ENCODE data around the gene SRL.

Gene SRL

GRCh38 chr16:4184038-4184702 lies 57.7 kb downstream of the SRL start:
- H3K4me3 ChIP-seq (ENCODE audit: low read length): peak overlapping the region; percentile 69; the same call in 1 of the 2 replicates
- TF ChIP-seq ZNF274 (IDR thresholded peaks at IDR 0.05; ENCODE audit: low read depth, low read length): no peak

- no peak for TF ChIP-seq ZNF274 (IDR thresholded peaks at IDR 0.05; ENCODE audit: low read depth, low read length)
- peak overlapping the region; percentile 69; the same call in 1 of the 2 replicates for H3K4me3 ChIP-seq (ENCODE audit: low read length)
These were observed 58.4 kb downstream of the SRL start for GRCh38 chr16:4183237-4184037.

DNA sequence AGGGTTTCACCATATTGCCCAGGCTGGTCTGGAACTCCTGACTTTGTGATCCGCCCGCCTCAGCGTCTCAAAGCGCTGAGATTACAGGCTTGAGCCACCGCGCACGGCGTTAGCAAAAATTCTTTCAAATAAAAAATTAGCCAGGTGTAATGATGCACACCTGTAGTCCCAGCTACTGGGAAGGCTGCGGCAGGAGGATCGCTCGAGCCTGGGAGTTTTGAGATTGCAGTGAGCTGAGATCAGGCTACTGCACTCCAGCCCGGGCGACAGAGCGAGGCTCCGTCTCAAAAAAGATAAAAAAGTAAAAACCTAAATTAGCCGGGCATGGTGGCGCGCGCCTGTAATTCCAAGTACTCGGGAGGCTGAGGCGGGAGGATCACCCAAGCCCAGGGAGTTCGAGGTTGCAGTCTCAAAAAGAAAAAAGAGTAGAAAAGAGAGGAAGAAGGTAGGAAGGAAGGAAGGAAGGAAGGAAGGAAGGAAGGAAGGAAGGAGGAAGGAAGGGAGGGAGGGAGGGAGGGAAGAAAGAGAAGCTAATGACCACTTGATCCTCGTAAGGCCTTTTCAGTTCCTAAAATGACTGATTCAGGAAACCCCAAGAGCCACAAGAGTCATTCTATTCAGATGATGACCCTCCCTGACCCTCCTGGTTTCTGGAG lies 59.2 kb downstream of the SRL start:
- H3K4me3 ChIP-seq (ENCODE audit: low read length): peak overlapping the region; percentile 69; the same call in 1 of the 2 replicates
- TF ChIP-seq ZNF274 (IDR thresholded peaks at IDR 0.05; ENCODE audit: low read depth, low read length): no peak

DNA sequence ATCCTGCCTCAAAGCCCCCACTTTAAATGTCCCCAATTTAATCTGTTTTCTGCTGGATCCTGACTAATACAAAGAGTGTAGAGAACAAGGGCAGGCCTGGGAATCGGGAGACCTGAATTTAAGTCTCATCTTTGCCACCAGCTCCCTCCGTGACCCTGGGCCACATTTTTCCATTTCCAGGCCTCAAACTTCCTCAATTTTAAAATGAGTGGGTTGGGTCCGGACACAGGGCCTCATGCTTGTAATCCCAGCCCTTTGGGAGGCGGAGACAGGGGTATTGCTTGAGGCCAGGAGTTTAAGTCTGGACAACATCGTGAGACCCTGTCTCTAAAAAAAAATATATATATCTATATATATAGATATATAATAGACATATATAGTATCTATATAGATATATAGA lies 61.4 kb downstream of the SRL start:
- no peak overlapping the region for H3K4me3 ChIP-seq (ENCODE audit: low read length)
- no peak for TF ChIP-seq ZNF274 (IDR thresholded peaks at IDR 0.05; ENCODE audit: low read depth, low read length)

GRCh38 chr16:4179763-4180260 lies 62.1 kb downstream of the SRL start:
- TF ChIP-seq ZNF274 (IDR thresholded peaks at IDR 0.05; ENCODE audit: low read depth, low read length): no peak
- H3K4me3 ChIP-seq (ENCODE audit: low read length): no peak overlapping the region

DNA sequence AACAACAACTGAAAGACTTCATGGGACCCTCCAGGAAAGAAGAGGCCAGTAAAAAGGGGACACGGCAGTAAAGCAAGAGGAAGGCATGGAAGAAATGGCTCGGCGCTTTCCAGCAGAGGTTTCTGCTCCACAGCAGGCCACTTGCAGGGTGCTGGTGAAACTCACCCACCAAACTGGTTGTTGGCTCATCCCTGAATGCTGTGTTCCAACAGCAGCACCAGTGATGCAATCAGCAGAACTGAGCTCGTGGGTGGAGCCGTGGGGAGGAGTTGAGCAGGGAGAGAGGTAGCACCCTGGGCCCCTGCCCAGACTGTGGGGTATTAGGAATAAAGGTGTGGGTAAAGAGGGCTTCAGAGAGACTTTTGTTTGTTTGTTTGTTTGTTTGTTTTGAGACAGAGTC lies 62.9 kb downstream of the SRL start:
- TF ChIP-seq ZNF274 (IDR thresholded peaks at IDR 0.05; ENCODE audit: low read depth, low read length): no peak
- H3K4me3 ChIP-seq (ENCODE audit: low read length): no peak overlapping the region

DNA sequence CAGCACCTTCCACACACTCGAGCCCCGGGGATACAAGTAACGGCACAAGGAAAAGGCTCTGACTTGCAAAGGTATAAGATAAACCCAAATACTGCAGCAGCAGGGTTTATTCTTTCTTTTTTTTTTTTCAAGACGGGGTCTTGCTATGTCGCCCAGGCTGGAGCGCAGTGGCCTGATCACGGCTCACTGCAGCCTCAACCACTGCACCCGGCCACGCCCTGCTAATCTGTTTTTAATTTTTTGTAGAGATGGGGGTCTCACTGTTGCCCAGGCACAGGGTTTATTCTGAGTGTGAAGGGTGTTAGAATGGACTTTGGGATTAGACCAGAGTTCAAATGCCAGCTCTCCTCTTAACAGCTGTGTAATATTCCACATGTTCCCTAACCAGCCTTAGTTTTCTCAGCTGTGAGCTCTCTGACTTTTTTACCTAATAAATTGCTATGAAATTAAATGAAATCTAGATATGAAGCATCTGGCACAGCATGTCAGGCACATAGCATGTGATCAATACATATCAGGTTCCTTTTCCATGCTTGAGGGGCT lies 63.3 kb downstream of the SRL start:
- TF ChIP-seq ZNF274 (IDR thresholded peaks at IDR 0.05; ENCODE audit: low read depth, low read length): no peak
- no peak overlapping the region for H3K4me3 ChIP-seq (ENCODE audit: low read length)

GRCh38 chr16:4176906-4177417 lies 64.9 kb downstream of the SRL start:
- H3K4me3 ChIP-seq (ENCODE audit: low read length): no peak overlapping the region
- TF ChIP-seq ZNF274 (IDR thresholded peaks at IDR 0.05; ENCODE audit: low read depth, low read length): no peak

DNA sequence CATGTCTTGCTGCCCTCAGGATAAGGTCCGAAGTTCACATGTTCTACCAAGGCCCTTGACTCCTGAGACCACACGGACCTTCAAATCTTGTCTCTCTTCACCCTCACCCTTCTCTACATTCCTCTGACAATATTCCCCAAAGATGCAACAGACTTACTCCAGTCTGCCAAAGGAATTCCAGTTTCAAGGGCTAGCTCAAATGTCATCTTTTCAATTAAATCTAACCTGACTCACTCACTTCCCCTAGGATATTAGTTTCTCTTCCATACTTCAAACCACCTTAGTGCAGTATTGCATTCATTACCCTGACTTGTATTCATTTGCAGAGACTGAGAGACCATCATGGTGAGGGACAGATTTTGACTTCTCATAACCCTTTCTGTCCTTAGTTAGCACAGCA lies 66.0 kb downstream of the SRL start:
- TF ChIP-seq ZNF274 (IDR thresholded peaks at IDR 0.05; ENCODE audit: low read depth, low read length): no peak
- no peak overlapping the region for H3K4me3 ChIP-seq (ENCODE audit: low read length)

DNA sequence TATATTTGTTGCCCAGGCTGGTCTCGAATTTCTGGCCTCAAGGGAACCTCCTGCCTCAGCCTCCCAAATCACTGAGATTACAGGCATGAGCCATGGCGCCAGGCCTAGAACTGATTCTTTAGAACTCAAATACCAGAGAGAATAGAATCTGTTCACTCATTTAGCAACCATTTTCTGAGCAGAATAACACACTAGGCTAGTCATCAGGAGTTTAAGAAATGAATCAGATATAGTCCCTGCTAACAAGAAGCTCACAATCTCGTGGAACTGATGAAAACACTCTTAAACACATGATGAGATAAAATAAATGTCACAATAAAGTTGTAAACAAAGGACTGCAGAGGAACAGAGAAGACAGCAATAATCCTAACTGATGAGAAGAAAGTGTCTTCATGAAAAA lies 69.8 kb downstream of the SRL start:
- no peak for TF ChIP-seq ZNF274 (IDR thresholded peaks at IDR 0.05; ENCODE audit: low read depth, low read length)
- no peak overlapping the region for H3K4me3 ChIP-seq (ENCODE audit: low read length)

DNA sequence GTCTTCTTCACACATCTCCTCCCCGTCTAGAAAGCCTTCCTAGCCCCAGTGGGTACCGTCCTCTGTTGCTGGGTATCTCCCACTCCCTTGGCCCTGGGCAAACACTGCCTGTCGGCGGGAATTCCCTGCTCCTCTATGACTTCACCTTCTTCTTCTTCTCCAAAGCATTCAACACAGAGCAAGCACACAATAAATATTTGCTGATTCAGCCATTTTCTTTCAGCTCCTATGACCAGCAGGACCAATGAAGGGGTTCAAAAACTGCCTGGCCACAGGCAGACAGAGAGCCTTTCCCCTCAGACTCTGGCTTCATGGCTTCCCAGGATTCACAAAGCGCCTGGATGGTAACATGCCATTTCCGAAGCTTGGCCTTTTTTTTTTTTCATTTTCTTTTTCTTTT lies 72.5 kb downstream of the SRL start:
- H3K4me3 ChIP-seq (ENCODE audit: low read length): no peak overlapping the region
- TF ChIP-seq ZNF274 (IDR thresholded peaks at IDR 0.05; ENCODE audit: low read depth, low read length): no peak

GRCh38 chr16:4166821-4167220 lies 75.1 kb downstream of the SRL start:
- no peak overlapping the region for H3K4me3 ChIP-seq (ENCODE audit: low read length)
- TF ChIP-seq ZNF274 (IDR thresholded peaks at IDR 0.05; ENCODE audit: low read depth, low read length): no peak

GRCh38 chr16:4160658-4161430 lies 81.0 kb downstream of the SRL start:
- H3K4me3 ChIP-seq (ENCODE audit: low read length): no peak overlapping the region
- TF ChIP-seq ZNF274 (IDR thresholded peaks at IDR 0.05; ENCODE audit: low read depth, low read length): no peak

All from GM08714 (cell line).